DMS79 treated with DMSO at 0.1 percent for 48 hours (cell line): ENCODE results near the gene LRMDA.

Experiments used
- DNase-seq: peaks from one replicate; lab custom pipeline; 2025; lab: John Stamatoyannopoulos, UW

LRMDA gene

GRCh38 chr10:75672111-75672671 is 240.8 kb downstream of the LRMDA start:
- no peak for DNase-seq

DNA sequence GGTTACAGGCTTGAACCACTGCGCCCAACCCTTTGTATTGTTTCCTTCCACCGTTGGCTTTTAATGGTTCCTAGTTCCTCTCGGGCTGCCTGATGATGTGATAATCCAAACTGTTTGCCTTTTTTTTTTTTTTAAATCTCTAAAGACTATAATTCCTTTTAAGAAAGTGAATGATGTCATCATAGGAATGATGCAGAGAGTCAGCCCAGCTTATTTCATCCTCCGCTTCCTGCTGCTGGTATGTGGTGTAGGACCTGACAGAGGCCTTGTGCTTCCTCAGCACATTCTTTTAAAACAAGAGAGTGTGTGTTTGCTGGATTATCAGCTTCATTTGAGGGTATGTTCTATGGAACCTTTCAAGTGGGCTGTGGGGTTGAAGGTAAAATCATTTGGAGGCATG is 241.4 kb downstream of the LRMDA start:
- no peak for DNase-seq

DNA sequence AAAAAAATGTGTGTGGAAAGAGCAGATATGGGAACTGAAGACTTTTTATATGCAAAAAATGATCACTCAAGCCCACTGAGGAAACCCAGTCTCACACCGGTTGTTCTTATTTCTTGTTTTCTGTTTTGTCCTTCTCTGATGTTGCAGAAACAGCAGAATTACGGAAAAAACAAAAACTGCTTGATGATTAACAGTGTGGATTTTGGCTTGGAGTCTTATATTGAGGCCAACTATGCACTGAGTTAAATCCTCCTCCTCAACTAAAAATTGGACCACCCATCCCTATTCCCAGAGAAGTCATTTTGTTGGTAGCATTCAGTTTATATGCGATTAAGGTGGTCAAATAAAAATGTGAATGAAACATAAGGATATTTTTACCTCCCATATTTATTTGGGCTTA is 246.1 kb downstream of the LRMDA start:
- DNase-seq, result no peak

DNA sequence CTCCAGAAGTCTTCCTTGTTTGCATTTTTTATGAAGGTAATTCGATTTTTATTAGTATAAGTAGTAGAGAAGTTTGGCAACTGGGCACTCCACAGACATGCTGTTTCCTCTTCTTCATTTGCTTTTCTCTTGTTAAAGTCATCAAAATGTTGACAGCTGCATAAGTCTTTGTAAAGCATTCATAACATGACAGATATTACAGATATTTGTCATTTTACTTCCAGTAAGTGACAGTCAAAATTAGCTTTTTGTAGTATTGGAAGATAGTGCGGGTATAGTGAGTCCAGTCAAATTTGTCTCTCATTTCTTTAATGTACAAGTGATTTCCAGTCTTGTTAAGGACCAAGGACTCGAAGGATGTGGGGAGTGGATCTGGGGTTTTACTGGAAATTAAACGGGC is 247.1 kb downstream of the LRMDA start:
- no peak for DNase-seq

DNA sequence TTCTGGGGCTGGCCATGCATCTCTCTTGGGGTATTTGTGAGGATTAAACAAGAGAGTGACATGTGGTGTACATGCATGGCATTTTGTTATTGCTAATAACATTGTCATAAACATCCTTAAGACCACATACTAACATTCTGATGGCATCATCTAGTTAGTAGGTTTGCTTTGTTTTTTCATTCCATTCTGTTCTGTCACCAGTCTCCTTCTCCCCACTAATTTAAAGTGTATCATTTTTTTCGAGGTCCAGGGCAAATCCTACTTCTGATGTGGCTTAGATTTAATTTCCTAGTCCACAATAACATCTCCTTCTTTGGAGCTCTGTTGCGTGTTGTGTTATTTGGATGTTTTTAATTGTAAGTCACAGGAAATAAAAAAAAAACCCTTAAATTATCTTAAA is 248.1 kb downstream of the LRMDA start:
- DNase-seq, result no peak

DNA sequence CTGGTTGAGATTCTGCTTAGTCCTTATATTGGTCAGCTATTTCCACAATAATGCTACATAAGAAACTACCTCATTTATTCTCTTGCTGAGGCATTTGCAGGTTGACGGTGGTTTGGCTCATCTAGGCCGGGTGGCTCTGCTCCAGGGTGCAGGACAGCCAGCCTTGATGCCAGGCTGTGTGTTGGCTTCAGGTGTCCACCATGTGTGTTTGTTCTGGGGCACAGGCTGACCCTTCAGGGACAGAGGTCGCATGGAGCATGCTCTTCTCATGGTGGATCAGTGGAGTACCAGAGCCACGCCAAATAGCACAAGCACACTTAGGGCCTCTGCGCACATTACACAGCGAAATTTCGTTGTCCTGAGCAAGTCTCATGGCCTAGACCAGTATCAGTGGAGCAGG is 249.9 kb downstream of the LRMDA start:
- DNase-seq, result no peak

- no peak for DNase-seq
Measured at GRCh38 chr10:75682649-75683557, 251.5 kb downstream of the LRMDA start.

DNA sequence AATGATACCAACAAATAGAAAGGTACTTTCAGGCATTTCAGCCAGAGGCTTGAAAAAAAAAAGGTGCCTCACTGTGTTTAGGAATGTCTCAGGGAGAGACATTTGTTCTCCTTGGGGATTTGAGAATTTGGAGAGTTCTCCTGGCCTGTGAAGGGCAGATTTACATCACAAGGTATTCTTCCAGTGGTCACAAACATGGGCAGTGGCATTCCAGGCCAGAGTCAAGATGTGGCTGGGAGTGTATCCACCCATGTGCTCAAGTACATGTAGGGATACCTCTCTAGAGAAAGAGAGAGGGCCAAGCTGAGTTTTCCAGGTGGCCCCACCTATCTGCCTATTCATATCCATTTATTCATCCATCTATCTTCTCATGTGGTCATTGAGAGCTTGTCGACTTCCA is 253.8 kb downstream of the LRMDA start:
- DNase-seq, result no peak

- peak; percentile 12 for DNase-seq
Measured at GRCh38 chr10:75688506-75689300, 257.3 kb downstream of the LRMDA start.

GRCh38 chr10:75693489-75693888 is 262.1 kb downstream of the LRMDA start:
- DNase-seq, result no peak

DNA sequence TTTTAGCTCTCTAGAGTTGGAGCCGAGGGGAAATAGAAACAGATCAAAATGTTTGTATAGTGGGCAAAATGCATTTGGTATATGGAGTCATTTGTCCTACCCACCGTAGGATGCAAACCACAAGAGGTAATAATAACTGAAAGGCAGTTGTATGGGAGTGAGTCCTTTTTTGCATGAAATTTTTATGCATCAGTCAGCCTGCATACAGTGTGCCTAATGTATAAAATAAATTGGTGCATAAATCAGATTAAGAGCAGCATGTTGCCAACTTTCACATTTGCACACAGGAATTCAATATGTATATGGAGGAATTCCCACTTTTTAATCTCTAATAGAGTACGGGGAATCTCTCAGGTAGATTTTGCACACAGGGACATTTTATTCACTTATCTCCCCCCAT is 262.8 kb downstream of the LRMDA start:
- no peak for DNase-seq

DNA sequence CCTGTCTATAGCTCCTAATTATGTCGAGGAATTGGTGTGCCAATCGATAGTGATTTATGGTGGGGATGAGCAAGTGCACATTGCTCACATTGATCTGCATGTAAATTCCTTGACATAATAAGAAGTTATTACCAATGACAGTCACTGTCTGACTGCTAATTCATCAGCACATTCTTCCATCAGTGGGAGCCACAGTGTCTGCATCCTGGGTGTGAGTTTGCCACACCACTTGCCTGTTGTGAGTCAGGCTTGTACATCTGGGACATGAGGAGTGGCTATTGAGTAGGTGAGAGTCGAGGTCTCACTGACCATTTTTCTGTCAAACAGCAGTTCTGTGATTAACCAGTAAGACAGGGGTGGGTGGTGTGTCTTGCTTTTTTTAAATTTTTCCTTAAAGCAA is 263.4 kb downstream of the LRMDA start:
- DNase-seq, result no peak

DNA sequence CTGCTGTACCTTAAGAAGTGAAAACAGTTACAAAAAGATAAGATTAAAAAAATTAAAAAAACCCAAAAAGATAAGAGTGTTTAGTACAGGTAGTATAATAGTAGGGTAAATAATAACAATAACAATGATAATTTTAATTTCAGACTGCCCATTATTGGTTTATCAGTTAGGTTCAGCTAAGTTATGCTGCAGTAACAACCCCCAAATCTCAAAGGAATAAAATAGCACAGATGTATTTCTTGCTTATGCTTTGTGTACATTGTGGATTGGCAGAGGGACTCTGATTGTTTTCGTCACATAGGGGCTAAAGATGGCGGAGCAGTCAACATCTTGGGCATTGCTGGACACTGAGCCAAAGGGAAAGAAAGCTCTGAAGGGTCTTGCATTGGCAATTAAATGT is 264.6 kb downstream of the LRMDA start:
- no peak for DNase-seq

DNA sequence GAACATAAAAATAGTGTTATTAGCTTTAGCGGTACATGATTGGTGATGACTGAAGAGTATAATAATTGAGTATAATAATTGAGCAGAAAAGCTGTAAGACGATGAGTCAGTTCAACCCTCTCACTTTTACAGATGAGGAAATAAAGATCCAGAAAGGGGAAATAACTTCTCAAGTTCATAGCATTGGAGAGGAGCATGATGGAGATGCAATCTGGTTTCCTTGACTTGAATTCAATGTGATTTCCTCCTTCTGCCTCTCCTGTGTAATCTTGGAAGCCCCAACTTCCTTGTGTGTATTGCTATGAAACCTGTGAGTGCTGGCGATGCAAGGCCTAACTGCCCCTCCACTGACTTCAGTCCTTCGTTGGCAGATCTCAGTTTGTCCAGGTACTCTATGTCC is 265.1 kb downstream of the LRMDA start:
- no peak for DNase-seq

- no peak for DNase-seq
Measured at GRCh38 chr10:75703191-75703854, 271.9 kb downstream of the LRMDA start.

DNA sequence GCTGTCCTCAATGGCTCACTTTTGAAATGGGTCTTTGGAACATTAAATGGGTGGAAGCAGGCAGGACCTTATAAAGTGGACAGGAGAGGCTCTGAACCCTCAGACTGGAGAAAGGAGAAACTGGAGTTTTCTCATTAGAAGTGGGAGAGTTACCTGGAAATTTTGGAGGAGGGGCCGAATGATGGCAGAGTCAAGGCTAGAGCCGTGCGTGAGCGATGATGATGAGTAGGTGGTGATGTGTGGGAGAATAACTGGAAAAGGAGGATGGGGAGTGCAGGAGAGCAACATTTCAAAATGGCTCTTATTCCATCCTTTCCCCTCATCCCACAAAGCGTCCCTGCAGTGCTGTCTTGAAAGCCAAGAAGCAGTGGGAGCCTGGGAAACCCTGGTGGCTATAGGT is 274.0 kb downstream of the LRMDA start:
- DNase-seq, result no peak

- no peak for DNase-seq
Measured at GRCh38 chr10:75707080-75707840, 275.8 kb downstream of the LRMDA start.

DNA sequence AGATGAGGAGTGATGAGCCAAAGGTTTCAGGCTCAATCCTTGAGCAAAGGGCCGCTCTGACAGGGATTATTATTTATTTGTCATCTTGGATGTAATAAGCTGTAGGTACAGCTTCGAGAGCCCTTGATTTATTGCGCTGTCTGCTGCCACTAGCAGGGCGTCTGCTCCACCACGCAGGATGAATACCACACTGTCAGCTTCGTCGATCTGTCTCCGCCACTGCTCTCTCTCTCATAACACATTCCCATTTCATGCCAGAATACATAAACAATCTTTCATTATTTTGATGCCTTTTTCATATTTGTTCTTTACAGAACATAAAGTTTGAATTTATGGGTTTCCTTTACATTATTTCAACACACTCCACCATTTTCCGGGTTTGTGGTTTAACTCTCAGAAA is 276.6 kb downstream of the LRMDA start:
- DNase-seq, result peak; percentile 38

- peak; percentile 26 for DNase-seq
Measured at GRCh38 chr10:75709245-75709644, 277.8 kb downstream of the LRMDA start.

DNA sequence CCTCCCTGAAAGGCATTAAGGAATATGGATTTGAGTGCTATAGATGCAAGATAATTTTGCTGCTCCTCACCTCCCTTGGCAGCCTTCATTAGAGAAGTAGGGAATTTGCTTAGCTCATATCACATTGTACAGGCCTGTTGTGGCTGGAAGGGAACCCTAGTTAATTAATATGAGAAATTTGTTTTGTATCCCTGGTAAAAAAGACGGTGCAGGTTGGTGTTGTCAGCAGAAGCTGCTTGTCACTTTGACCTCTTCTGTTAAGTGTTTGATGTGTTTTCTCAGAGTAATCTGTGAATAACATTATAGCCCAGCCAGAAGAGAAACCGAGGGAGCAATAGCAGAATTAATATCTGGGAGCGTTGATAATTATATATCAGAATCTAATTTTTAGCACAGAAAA is 278.4 kb downstream of the LRMDA start:
- no peak for DNase-seq

GRCh38 chr10:75712242-75712880 is 280.9 kb downstream of the LRMDA start:
- DNase-seq, result no peak
